IPS-18a (cell line): ENCODE results near the gene BCHE.
"Not testable (repeated sequence)": the region's sequence is repeated elsewhere in the genome, so short reads cannot be mapped to it uniquely, and the experiment has no call there.

Source experiments
- H3K27ac ChIP-seq: one replicate; pipeline ENCODE4 v1.5.1; 2013; ENCODE audit warnings: low read length
- H3K27me3 ChIP-seq: one replicate; pipeline ENCODE4 v1.6.1; 2013; ENCODE audit warnings: mild to moderate bottlenecking, low read length; ENCODE audit not compliant: control insufficient read depth, insufficient read depth
- H3K36me3 ChIP-seq: one replicate; pipeline ENCODE4 v1.6.1; 2013; ENCODE audit warnings: low read depth, low read length; ENCODE audit not compliant: control insufficient read depth
- H3K4me1 ChIP-seq: one replicate; pipeline ENCODE4 v1.6.1; 2013; ENCODE audit warnings: low read depth, low read length; ENCODE audit not compliant: control insufficient read depth
- H3K4me3 ChIP-seq: one replicate; pipeline ENCODE4 v1.5.1; 2013; ENCODE audit warnings: low read length
- H3K9ac ChIP-seq: one replicate; pipeline ENCODE4 v1.6.1; 2013; ENCODE audit warnings: mild to moderate bottlenecking, low read length, moderate library complexity
- H3K9me3 ChIP-seq: one replicate; pipeline ENCODE4 v1.6.1; 2013; ENCODE audit warnings: low read depth, low read length; ENCODE audit not compliant: control insufficient read depth

BCHE gene

DNA sequence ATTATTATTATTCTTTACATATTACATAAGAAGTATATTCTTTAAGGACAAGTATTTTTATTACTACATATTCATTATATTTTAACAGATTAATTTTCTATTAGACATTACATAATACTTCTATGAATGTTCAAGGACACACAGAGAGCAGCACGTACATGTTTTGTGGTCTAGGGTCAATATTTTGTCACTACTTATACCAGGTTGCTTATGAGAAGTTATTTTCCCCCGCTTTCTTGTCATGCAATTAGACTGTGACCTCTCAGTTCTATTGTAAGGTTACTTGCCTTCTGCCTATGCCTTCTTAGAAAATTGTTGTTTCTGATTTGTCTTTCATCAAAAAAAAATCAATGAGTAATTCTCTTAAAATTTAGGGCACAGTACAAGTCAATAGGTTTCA is 21.5 kb downstream of the BCHE start:
- Histone ChIP-seq H3K27ac (no peak overlapping the region), H3K9me3 (no peaks in the 10 kb centered on the region), H3K9ac (no peak overlapping the region), H3K27me3 (no peaks in the 10 kb centered on the region), H3K4me1 (no peaks in the 10 kb centered on the region), H3K4me3 (no peak overlapping the region), H3K36me3 (no peaks in the 10 kb centered on the region)

DNA sequence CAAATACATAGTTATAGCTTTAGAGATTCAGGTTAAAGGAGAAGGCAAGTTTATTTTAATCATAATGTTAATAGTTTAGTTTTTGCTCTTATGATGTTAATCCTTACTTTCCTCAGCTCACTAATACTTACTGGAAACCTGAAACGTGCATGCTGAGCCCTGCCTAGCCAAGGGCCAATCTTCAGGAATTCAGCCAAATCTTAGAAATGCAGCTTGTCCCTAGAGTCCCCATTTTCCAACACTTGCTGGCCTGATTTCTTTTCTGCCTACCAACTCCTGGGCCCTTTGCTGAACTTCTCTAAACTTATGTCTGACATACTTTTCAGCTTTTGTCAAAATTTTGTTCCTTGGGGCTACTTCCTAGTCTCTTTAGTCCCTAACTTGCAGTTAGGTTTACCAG is 22.8 kb downstream of the BCHE start:
- Histone ChIP-seq H3K9me3 (no peaks in the 10 kb centered on the region), H3K27ac (no peak overlapping the region), H3K4me1 (no peaks in the 10 kb centered on the region), H3K36me3 (no peaks in the 10 kb centered on the region), H3K27me3 (no peaks in the 10 kb centered on the region), H3K4me3 (no peak overlapping the region), H3K9ac (no peak overlapping the region)

DNA sequence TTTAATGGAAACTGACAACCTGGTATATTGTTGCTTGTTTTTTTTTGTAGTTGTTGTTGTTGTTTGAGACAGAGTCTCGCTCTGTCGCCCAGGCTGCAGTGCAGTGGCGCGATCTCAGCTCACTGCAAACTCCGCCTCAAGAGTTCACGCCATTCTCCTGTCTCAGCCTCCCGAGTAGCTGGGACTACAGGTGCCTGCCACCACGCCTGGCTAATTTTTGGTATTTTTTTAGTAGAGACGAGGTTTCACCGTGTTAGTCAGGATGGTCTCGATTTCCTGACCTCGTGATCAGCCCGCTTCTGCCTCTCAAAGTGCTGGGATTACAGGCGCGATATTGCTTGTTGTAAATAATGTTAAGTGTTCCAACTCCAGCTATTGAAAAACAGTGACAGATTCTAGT is 29.3 kb downstream of the BCHE start:
- H3K9ac ChIP-seq = not testable (repeated sequence)

GRCh38 chr3:165805946-165806561 is 31.2 kb downstream of the BCHE start:
- H3K36me3 ChIP-seq = no peaks in the 10 kb centered on the region
- H3K9ac ChIP-seq = no peak overlapping the region
- H3K4me3 ChIP-seq = no peak overlapping the region
- no peaks in the 10 kb centered on the region for H3K4me1 ChIP-seq
- no peak overlapping the region for H3K27ac ChIP-seq
- no peaks in the 10 kb centered on the region for H3K27me3 ChIP-seq
- H3K9me3 ChIP-seq = no peaks in the 10 kb centered on the region

More for the DNA sequence above, 29.3 kb downstream of the BCHE start:
- H3K27ac ChIP-seq, H3K4me3 ChIP-seq, H3K4me1 ChIP-seq, H3K27me3 ChIP-seq, H3K9me3 ChIP-seq, H3K36me3 ChIP-seq: not testable (repeated sequence)

GRCh38 chr3:165803471-165803870 is 33.8 kb downstream of the BCHE start:
- Histone ChIP-seq H3K27me3 (no peaks in the 10 kb centered on the region), H3K4me1 (no peaks in the 10 kb centered on the region), H3K27ac (no peak overlapping the region), H3K4me3 (no peak overlapping the region), H3K36me3 (no peaks in the 10 kb centered on the region), H3K9me3 (no peaks in the 10 kb centered on the region), H3K9ac (no peak overlapping the region)

DNA sequence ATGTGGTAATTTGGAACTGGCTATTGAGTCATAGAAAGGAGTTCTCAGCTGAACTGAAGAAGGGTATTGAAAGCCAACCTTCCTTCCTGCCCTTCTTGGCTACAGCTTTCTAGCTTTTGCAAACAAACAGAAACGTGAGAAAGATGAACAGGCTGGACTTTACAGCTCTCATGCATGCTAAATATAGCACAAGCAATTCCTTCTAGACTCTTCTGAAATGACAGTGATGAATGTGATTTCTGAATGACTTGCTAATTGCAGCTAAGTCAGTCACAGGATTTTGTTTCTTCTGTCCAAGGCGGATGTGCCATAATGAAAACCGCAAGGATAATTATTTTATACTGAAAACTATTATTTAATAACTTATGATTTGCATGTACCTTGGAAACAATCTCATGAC is 36.3 kb downstream of the BCHE start:
- Histone ChIP-seq H3K4me3 (no peak overlapping the region), H3K36me3 (no peaks in the 10 kb centered on the region), H3K4me1 (no peaks in the 10 kb centered on the region), H3K27me3 (no peaks in the 10 kb centered on the region), H3K9ac (no peak overlapping the region), H3K27ac (no peak overlapping the region), H3K9me3 (no peaks in the 10 kb centered on the region)

GRCh38 chr3:165799026-165799425 is 38.2 kb downstream of the BCHE start:
- Histone ChIP-seq H3K9me3 (no peaks in the 10 kb centered on the region), H3K9ac (no peak overlapping the region), H3K27me3 (no peaks in the 10 kb centered on the region), H3K4me3 (no peak overlapping the region), H3K36me3 (no peaks in the 10 kb centered on the region), H3K27ac (no peak overlapping the region), H3K4me1 (no peaks in the 10 kb centered on the region)

GRCh38 chr3:165797551-165797950 is 39.7 kb downstream of the BCHE start:
- H3K27me3 ChIP-seq = no peaks in the 10 kb centered on the region
- no peak overlapping the region for H3K27ac ChIP-seq
- H3K36me3 ChIP-seq = no peaks in the 10 kb centered on the region
- no peaks in the 10 kb centered on the region for H3K9me3 ChIP-seq
- no peak overlapping the region for H3K4me3 ChIP-seq
- H3K4me1 ChIP-seq = no peaks in the 10 kb centered on the region
- no peak overlapping the region for H3K9ac ChIP-seq

- Histone ChIP-seq H3K4me3 (no peak overlapping the region), H3K9ac (no peak overlapping the region), H3K27ac (no peak overlapping the region), H3K36me3 (no peaks in the 10 kb centered on the region), H3K27me3 (no peaks in the 10 kb centered on the region), H3K9me3 (no peaks in the 10 kb centered on the region), H3K4me1 (no peaks in the 10 kb centered on the region)
Observed at GRCh38 chr3:165796701-165797100, 40.5 kb downstream of the BCHE start.

DNA sequence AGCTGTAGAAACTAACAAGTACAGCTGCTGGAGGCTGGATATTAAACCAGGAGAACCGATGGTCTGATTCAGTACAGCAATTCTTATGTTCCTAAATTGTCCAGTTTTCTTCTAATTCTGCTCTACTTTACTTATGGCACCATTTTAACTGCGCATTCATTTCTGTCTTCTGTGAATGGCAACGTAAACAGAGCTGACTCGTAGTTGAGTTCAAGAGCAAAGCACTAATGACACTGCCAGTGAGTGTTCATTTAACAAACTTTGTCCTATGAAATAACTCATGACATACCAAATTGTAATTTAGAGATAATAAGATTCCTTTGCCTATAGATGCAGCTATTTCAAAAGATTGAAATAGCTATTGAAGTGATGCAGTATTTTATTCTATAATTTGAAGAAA is 48.7 kb downstream of the BCHE start:
- Histone ChIP-seq H3K9ac (no peak overlapping the region), H3K9me3 (no peaks in the 10 kb centered on the region), H3K27ac (no peak overlapping the region), H3K27me3 (no peaks in the 10 kb centered on the region), H3K4me3 (no peak overlapping the region), H3K4me1 (no peaks in the 10 kb centered on the region), H3K36me3 (no peaks in the 10 kb centered on the region)

DNA sequence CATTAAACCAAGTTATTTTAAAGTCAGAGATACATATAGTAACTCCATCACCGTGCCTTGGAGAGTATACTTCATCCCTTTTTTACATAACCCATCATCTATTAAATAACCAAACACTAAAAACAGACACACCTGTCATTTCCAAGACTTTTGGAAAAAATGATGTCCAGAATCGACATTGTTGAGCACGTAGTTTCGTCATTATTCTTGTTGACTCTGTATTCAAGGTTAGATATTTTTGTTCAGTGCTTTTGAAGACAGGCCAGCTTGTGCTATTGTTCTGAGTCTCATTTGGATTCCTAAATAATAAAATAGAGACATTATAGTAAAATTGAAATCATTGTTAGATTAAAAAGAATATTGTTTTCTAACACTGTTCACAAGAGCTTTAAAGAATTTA is 51.2 kb downstream of the BCHE start:
- no peaks in the 10 kb centered on the region for H3K9me3 ChIP-seq
- no peak overlapping the region for H3K4me3 ChIP-seq
- H3K36me3 ChIP-seq = no peaks in the 10 kb centered on the region
- no peaks in the 10 kb centered on the region for H3K4me1 ChIP-seq
- H3K27me3 ChIP-seq = no peaks in the 10 kb centered on the region
- H3K27ac ChIP-seq = no peak overlapping the region
- no peak overlapping the region for H3K9ac ChIP-seq

- Histone ChIP-seq H3K27ac (no peak overlapping the region), H3K9ac (no peak overlapping the region), H3K36me3 (no peaks in the 10 kb centered on the region), H3K4me1 (no peaks in the 10 kb centered on the region), H3K9me3 (no peaks in the 10 kb centered on the region), H3K27me3 (no peaks in the 10 kb centered on the region), H3K4me3 (no peak overlapping the region)
Observed at GRCh38 chr3:165784337-165784736, 52.9 kb downstream of the BCHE start.
